HEK293 (cell line): ENCODE results near the gene HGFAC.

Experiments
- ZNF174 ChIP-seq: fragments of 450-650 bp; formaldehyde crosslinking; IDR thresholded peaks from 2 replicates; pipeline ENCODE4 v1.5.0; 2017; ENCODE audit warnings: missing biosample characterization, mild to moderate bottlenecking, missing genetic modification characterization
- ZNF175 ChIP-seq: fragments of 450-650 bp; formaldehyde crosslinking; IDR thresholded peaks from 2 replicates; pipeline ENCODE4 v1.5.1; 2016; ENCODE audit warnings: missing biosample characterization, missing genetic modification characterization
- ZNF24 ChIP-seq: fragments of 450-650 bp; formaldehyde crosslinking; IDR thresholded peaks from 2 replicates; pipeline ENCODE4 v1.5.1; 2016; ENCODE audit warnings: missing biosample characterization, missing genetic modification characterization
- ZNF510 ChIP-seq: fragments of 450-650 bp; formaldehyde crosslinking; IDR thresholded peaks from 2 replicates; pipeline ENCODE4 v1.5.1; 2018; ENCODE audit warnings: mild to moderate bottlenecking, missing genetic modification characterization, missing biosample characterization; ENCODE audit not compliant: insufficient replicate concordance
- ZNF768 ChIP-seq: fragments of 450-650 bp; formaldehyde crosslinking; IDR thresholded peaks from 2 replicates; pipeline ENCODE4 v1.5.1; 2018; ENCODE audit warnings: missing biosample characterization, mild to moderate bottlenecking, missing genetic modification characterization
- ZNF843 ChIP-seq: fragments of 450-650 bp; formaldehyde crosslinking; IDR thresholded peaks from 2 replicates; pipeline ENCODE4 v1.5.1; 2016; ENCODE audit warnings: missing biosample characterization, missing genetic modification characterization
- TF ChIP-seq, protein P1 (sequence below): fragments of 450-650 bp; formaldehyde crosslinking; IDR thresholded peaks from 2 replicates; pipeline ENCODE4 v1.5.1; 2017; ENCODE audit warnings: missing biosample characterization, missing genetic modification characterization
- TF ChIP-seq, protein P2 (sequence below): fragments of 450-650 bp; formaldehyde crosslinking; IDR thresholded peaks from 2 replicates; pipeline ENCODE4 v1.5.1; 2016; ENCODE audit warnings: missing biosample characterization, missing genetic modification characterization
- TF ChIP-seq, protein P3 (sequence below): fragments of 450-650 bp; formaldehyde crosslinking; optimal IDR thresholded peaks from 2 replicates; pipeline ENCODE3; 2016; ENCODE audit warnings: missing biosample characterization, mild to moderate bottlenecking, missing genetic modification characterization
- TF ChIP-seq, protein P4 (sequence below): fragments of 450-650 bp; formaldehyde crosslinking; IDR thresholded peaks from 2 replicates; pipeline ENCODE4 v1.5.1; 2016; ENCODE audit warnings: missing biosample characterization, missing genetic modification characterization
- TF ChIP-seq, protein P5 (sequence below): fragments of 450-650 bp; formaldehyde crosslinking; IDR thresholded peaks from 2 replicates; pipeline ENCODE4 v1.5.1; 2016; ENCODE audit warnings: missing biosample characterization, missing genetic modification characterization, borderline replicate concordance
- TF ChIP-seq, protein P6 (sequence below): fragments of 450-650 bp; formaldehyde crosslinking; IDR thresholded peaks from 2 replicates; pipeline ENCODE4 v1.5.1; 2016; ENCODE audit warnings: missing biosample characterization, missing genetic modification characterization

DNA sequence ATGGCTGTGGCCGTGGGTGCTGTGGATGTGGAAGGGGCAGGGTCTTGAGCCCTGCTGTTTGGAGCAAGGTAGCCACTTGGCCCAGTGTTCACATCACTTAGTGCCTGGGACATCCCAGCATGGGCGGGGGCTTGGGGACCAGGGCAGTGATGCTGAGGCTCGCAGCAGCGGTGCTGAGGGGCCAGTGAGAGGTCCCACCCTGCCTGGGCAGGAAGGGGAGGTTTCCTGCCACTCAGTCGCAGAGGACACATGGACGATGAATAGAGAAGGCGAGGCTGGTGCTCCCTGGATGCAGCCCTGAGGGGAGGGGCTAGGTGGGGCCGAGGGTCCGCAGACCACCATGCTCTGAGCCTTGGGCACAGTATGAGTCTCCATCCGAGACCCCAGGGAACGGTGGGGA lies 47.1 kb downstream of the HGFAC start:
- TF ChIP-seq ZNF768 (tag by site-specific recombination) (no peak), ZNF24 (no peak), ZNF843 (tag by site-specific recombination) (no peak), ZNF174 (tag by site-specific recombination) (no peak), ZNF510 (tag by site-specific recombination) (no peak), ZNF175 (tag by site-specific recombination) (no peak)
- TF ChIP-seq, protein P1, sequence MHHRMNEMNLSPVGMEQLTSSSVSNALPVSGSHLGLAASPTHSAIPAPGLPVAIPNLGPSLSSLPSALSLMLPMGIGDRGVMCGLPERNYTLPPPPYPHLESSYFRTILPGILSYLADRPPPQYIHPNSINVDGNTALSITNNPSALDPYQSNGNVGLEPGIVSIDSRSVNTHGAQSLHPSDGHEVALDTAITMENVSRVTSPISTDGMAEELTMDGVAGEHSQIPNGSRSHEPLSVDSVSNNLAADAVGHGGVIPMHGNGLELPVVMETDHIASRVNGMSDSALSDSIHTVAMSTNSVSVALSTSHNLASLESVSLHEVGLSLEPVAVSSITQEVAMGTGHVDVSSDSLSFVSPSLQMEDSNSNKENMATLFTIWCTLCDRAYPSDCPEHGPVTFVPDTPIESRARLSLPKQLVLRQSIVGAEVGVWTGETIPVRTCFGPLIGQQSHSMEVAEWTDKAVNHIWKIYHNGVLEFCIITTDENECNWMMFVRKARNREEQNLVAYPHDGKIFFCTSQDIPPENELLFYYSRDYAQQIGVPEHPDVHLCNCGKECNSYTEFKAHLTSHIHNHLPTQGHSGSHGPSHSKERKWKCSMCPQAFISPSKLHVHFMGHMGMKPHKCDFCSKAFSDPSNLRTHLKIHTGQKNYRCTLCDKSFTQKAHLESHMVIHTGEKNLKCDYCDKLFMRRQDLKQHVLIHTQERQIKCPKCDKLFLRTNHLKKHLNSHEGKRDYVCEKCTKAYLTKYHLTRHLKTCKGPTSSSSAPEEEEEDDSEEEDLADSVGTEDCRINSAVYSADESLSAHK (tag by site-specific recombination), result no peak
- TF ChIP-seq, protein P2, sequence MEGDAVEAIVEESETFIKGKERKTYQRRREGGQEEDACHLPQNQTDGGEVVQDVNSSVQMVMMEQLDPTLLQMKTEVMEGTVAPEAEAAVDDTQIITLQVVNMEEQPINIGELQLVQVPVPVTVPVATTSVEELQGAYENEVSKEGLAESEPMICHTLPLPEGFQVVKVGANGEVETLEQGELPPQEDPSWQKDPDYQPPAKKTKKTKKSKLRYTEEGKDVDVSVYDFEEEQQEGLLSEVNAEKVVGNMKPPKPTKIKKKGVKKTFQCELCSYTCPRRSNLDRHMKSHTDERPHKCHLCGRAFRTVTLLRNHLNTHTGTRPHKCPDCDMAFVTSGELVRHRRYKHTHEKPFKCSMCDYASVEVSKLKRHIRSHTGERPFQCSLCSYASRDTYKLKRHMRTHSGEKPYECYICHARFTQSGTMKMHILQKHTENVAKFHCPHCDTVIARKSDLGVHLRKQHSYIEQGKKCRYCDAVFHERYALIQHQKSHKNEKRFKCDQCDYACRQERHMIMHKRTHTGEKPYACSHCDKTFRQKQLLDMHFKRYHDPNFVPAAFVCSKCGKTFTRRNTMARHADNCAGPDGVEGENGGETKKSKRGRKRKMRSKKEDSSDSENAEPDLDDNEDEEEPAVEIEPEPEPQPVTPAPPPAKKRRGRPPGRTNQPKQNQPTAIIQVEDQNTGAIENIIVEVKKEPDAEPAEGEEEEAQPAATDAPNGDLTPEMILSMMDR (tag by site-specific recombination), result no peak
- TF ChIP-seq, protein P3, sequence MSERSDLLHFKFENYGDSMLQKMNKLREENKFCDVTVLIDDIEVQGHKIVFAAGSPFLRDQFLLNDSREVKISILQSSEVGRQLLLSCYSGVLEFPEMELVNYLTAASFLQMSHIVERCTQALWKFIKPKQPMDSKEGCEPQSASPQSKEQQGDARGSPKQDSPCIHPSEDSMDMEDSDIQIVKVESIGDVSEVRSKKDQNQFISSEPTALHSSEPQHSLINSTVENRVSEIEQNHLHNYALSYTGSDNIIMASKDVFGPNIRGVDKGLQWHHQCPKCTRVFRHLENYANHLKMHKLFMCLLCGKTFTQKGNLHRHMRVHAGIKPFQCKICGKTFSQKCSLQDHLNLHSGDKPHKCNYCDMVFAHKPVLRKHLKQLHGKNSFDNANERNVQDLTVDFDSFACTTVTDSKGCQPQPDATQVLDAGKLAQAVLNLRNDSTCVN (tag by site-specific recombination), result no peak
- TF ChIP-seq, protein P4, sequence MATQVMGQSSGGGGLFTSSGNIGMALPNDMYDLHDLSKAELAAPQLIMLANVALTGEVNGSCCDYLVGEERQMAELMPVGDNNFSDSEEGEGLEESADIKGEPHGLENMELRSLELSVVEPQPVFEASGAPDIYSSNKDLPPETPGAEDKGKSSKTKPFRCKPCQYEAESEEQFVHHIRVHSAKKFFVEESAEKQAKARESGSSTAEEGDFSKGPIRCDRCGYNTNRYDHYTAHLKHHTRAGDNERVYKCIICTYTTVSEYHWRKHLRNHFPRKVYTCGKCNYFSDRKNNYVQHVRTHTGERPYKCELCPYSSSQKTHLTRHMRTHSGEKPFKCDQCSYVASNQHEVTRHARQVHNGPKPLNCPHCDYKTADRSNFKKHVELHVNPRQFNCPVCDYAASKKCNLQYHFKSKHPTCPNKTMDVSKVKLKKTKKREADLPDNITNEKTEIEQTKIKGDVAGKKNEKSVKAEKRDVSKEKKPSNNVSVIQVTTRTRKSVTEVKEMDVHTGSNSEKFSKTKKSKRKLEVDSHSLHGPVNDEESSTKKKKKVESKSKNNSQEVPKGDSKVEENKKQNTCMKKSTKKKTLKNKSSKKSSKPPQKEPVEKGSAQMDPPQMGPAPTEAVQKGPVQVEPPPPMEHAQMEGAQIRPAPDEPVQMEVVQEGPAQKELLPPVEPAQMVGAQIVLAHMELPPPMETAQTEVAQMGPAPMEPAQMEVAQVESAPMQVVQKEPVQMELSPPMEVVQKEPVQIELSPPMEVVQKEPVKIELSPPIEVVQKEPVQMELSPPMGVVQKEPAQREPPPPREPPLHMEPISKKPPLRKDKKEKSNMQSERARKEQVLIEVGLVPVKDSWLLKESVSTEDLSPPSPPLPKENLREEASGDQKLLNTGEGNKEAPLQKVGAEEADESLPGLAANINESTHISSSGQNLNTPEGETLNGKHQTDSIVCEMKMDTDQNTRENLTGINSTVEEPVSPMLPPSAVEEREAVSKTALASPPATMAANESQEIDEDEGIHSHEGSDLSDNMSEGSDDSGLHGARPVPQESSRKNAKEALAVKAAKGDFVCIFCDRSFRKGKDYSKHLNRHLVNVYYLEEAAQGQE, result no peak
- TF ChIP-seq, protein P5, sequence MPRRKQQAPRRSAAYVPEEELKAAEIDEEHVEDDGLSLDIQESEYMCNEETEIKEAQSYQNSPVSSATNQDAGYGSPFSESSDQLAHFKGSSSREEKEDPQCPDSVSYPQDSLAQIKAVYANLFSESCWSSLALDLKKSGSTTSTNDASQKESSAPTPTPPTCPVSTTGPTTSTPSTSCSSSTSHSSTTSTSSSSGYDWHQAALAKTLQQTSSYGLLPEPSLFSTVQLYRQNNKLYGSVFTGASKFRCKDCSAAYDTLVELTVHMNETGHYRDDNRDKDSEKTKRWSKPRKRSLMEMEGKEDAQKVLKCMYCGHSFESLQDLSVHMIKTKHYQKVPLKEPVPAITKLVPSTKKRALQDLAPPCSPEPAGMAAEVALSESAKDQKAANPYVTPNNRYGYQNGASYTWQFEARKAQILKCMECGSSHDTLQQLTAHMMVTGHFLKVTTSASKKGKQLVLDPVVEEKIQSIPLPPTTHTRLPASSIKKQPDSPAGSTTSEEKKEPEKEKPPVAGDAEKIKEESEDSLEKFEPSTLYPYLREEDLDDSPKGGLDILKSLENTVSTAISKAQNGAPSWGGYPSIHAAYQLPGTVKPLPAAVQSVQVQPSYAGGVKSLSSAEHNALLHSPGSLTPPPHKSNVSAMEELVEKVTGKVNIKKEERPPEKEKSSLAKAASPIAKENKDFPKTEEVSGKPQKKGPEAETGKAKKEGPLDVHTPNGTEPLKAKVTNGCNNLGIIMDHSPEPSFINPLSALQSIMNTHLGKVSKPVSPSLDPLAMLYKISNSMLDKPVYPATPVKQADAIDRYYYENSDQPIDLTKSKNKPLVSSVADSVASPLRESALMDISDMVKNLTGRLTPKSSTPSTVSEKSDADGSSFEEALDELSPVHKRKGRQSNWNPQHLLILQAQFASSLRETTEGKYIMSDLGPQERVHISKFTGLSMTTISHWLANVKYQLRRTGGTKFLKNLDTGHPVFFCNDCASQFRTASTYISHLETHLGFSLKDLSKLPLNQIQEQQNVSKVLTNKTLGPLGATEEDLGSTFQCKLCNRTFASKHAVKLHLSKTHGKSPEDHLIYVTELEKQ, result no peak
- TF ChIP-seq, protein P6, sequence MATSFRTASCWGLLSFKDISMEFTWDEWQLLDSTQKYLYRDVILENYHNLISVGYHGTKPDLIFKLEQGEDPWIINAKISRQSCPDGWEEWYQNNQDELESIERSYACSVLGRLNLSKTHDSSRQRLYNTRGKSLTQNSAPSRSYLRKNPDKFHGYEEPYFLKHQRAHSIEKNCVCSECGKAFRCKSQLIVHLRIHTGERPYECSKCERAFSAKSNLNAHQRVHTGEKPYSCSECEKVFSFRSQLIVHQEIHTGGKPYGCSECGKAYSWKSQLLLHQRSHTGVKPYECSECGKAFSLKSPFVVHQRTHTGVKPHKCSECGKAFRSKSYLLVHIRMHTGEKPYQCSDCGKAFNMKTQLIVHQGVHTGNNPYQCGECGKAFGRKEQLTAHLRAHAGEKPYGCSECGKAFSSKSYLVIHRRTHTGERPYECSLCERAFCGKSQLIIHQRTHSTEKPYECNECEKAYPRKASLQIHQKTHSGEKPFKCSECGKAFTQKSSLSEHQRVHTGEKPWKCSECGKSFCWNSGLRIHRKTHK, result no peak
